NCI-H2029 (cell line): ENCODE data around the gene HIC1.
A peak's percentile ranks its signal among the peaks of the same experiment; 100 is the strongest.

Experiments used
- DNase-seq: peaks from one replicate; lab custom pipeline; 2025; lab: John Stamatoyannopoulos, UW

Gene HIC1

GRCh38 chr17:2044263-2044894 lies 10.5 kb upstream of the HIC1 start:
- peak; percentile 8 for DNase-seq

GRCh38 chr17:2047590-2047989 lies 7.3 kb upstream of the HIC1 start:
- no peak for DNase-seq

GRCh38 chr17:2048805-2049204 lies 6.1 kb upstream of the HIC1 start:
- DNase-seq: no peak

GRCh38 chr17:2049333-2050299 lies 5.3 kb upstream of the HIC1 start:
- peak; percentile 23 for DNase-seq

DNA sequence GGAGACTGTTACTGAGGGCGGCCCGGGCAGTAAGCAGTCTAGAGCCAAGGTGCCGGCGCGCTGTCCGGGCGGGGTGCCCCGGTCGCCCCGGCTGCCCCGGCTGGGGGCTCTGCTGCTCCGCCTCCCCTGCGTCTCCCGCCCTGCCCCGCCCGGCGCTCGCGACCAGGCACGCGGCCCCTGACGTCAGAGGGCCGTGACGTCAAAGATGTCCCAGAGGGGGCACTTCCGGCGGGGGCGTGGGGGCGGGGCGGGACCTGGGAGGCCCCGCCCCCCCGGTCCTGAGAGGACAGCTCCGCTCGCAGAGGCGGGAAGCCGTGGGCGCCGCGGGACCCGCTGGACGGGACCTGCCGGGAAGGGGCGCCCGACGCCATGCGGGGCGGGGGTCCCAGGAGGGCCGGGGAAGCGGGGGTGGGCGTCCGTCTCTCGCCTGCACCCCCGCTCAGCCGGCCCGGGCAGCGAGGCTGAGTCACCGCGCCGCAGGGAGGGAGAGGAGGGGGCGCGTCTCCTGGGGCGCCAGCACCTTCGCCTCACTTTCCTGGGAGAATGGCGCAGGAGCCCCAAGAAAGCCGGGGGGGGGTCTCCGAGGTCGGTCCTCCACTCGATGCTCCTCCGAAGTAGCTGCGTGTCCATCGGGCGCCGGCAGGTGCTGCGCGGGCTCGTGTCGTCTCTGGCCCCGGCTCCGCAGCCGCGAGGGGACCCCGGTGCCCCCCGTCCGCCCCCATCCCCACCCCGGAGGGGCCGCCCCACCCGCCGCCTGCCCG lies 4.4 kb upstream of the HIC1 start:
- DNase-seq: peak; percentile 39

GRCh38 chr17:2051061-2051932 lies 3.6 kb upstream of the HIC1 start:
- no peak for DNase-seq

GRCh38 chr17:2051933-2052559 lies 2.9 kb upstream of the HIC1 start:
- DNase-seq: no peak

DNA sequence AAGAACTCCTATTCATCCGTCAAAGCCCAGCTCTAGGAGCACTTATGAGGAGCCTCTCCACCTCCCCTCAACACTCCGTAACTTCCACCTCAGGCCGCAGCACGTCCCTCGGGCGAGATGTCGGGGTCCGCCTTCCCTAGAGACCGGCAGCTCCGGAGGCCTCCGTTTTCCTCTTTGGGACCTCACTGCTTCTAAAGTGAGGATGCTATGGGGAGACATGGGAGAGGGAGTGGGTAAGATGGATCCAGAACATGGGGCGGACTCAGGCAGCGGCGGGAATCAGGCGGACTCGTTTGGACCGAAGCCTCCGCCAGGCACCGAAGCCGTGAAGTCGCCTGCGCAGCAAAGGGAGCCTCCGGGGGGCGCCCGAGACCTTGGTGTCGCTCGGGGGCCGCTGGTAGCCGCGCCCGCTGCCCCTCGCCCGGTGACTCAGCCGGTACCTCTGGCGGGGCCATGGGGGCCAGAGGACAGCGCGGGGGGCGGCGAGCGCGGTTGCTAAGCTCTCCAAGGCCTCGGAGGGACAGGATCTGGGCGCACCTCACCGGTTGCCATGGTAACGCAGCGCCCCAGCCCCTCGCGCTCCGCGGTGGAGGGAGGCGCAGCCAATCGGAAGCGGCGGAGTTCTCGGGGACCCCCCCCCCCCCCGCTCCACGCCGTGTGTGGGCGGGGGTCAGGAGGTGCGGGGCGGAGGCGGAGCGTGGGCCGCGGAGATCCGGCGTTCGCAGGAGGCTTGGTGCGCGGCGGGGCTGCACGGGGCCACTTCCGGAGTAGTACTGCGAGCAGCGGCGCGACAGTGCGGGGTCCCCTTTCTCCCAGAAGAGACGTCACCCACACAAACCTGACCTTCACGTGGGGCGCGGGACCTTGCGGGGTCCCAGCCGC lies 1.3 kb upstream of the HIC1 start:
- peak; percentile 35 for DNase-seq

- no peak for DNase-seq
Measured at GRCh38 chr17:2054262-2054511, 716 bp upstream of the HIC1 start.

DNA sequence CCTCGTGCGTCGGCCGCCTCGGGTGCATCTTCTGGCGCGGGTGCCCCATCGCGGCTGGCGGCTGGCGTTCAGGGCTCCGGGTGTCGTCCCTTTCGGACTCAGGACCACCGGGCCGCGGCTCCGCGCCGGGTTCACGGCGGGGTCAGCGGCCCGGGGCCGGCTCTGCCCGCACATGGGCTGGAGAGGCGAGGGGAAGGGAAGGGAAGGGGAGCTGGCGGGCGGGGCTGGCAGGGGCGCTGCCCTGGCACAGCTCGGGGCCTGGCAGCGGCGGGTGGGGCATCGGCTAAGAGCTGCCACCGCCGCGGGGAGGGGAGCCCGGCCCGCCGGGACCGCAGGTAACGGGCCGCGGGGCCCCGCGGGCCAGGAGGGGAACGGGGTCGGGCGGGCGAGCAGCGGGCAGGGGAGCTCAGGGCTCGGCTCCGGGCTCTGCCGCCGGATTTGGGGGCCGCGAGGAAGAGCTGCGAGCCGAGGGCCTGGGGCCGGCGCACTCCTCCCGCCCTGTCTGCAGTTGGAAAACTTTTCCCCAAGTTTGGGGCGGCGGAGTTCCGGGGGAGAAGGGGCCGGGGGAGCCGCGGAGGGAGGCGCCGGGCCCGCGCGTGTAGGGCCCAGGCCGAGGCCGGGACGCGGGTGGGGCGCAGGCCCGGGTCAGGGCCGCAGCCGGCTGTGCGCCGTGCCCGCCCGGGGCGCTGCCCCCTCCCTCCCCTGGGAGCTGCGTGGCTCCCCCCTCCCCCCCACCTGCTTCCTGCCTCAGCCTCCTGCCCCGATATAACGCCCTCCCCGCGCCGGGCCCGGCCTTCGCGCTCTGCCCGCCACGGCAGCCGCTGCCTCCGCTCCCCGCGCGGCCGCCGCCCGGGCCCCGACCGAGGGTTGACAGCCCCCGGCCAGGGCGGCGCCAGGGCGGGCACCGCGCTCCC lies 646 bp downstream of the HIC1 start:
- no peak for DNase-seq

DNA sequence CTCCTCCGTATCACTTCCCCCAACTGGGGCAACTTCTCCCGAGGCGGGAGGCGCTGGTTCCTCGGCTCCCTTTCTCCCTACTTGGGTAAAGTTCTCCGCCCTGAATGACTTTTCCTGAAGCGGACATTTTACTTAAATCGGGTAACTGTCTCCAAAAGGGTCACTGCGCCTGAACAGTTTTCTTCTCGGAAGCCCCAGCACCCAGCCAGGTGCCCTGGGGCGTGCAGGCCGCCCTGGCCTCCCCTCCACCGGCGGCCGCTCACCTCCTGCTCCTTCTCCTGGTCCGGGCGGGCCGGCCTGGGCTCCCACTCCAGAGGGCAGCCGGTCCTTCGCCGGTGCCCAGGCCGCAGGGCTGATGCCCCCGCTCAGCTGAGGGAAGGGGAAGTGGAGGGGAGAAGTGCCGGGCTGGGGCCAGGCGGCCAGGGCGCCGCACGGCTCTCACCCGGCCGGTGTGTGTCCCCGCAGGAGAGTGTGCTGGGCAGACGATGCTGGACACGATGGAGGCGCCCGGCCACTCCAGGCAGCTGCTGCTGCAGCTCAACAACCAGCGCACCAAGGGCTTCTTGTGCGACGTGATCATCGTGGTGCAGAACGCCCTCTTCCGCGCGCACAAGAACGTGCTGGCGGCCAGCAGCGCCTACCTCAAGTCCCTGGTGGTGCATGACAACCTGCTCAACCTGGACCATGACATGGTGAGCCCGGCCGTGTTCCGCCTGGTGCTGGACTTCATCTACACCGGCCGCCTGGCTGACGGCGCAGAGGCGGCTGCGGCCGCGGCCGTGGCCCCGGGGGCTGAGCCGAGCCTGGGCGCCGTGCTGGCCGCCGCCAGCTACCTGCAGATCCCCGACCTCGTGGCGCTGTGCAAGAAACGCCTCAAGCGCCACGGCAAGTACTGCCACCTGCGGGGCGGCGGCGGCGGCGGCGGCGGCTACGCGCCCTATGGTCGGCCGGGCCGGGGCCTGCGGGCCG lies 1.6 kb downstream of the HIC1 start:
- no peak for DNase-seq

DNA sequence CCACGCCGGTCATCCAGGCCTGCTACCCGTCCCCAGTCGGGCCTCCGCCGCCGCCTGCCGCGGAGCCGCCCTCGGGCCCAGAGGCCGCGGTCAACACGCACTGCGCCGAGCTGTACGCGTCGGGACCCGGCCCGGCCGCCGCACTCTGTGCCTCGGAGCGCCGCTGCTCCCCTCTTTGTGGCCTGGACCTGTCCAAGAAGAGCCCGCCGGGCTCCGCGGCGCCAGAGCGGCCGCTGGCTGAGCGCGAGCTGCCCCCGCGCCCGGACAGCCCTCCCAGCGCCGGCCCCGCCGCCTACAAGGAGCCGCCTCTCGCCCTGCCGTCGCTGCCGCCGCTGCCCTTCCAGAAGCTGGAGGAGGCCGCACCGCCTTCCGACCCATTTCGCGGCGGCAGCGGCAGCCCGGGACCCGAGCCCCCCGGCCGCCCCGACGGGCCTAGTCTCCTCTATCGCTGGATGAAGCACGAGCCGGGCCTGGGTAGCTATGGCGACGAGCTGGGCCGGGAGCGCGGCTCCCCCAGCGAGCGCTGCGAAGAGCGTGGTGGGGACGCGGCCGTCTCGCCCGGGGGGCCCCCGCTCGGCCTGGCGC lies 2.4 kb downstream of the HIC1 start:
- no peak for DNase-seq

DNA sequence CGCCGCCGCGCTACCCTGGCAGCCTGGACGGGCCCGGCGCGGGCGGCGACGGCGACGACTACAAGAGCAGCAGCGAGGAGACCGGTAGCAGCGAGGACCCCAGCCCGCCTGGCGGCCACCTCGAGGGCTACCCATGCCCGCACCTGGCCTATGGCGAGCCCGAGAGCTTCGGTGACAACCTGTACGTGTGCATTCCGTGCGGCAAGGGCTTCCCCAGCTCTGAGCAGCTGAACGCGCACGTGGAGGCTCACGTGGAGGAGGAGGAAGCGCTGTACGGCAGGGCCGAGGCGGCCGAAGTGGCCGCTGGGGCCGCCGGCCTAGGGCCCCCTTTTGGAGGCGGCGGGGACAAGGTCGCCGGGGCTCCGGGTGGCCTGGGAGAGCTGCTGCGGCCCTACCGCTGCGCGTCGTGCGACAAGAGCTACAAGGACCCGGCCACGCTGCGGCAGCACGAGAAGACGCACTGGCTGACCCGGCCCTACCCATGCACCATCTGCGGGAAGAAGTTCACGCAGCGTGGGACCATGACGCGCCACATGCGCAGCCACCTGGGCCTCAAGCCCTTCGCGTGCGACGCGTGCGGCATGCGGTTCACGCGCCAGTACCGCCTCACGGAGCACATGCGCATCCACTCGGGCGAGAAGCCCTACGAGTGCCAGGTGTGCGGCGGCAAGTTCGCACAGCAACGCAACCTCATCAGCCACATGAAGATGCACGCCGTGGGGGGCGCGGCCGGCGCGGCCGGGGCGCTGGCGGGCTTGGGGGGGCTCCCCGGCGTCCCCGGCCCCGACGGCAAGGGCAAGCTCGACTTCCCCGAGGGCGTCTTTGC lies 3.1 kb downstream of the HIC1 start:
- no peak for DNase-seq

GRCh38 chr17:2058586-2059546 lies 4.0 kb downstream of the HIC1 start:
- no peak for DNase-seq

- DNase-seq: no peak
Measured at GRCh38 chr17:2059547-2060384, 4.9 kb downstream of the HIC1 start.
